ENCODE measurements around the gene APCDD1.

APCDD1 gene

DNA sequence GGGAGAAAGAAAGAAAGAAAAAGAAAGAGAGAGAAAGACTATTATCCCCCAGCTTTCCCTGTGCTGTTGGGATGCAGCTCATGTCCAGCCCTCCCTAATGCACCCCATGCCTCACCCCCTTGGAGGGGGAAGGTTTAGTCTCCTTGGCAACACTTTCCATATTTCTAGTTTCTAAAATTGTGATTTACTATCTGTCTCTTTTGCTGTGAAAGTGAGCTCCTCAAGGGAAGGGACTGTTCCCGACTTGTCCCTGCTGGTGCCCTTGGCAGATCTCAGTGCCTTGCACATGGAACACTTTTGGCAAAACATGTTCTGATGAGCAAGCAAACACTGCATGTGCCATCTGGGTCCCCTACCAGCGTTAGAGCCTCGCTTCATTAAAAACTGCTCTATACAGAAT lies 59.6 kb downstream of the APCDD1 start:
- no peak for TF ChIP-seq GATA2 (IDR thresholded peaks at IDR 0.05; ENCODE audit: low read depth, low read length)
- no peak for TF ChIP-seq GATA3 (IDR thresholded peaks at IDR 0.05; ENCODE audit: low read depth, low read length)

- no peak for TF ChIP-seq GATA3 (IDR thresholded peaks at IDR 0.05; ENCODE audit: low read depth, low read length)
- no peak for TF ChIP-seq GATA2 (IDR thresholded peaks at IDR 0.05; ENCODE audit: low read depth, low read length)
Observed at GRCh38 chr18:10514601-10515000, 60.2 kb downstream of the APCDD1 start.

- TF ChIP-seq GATA3 (IDR thresholded peaks at IDR 0.05; ENCODE audit: low read depth, low read length), result no peak
Observed at GRCh38 chr18:10515456-10515855, 61.0 kb downstream of the APCDD1 start.

GRCh38 chr18:10516078-10516477 lies 61.6 kb downstream of the APCDD1 start:
- no peak for TF ChIP-seq GATA2 (IDR thresholded peaks at IDR 0.05; ENCODE audit: low read depth, low read length)
- TF ChIP-seq GATA3 (IDR thresholded peaks at IDR 0.05; ENCODE audit: low read depth, low read length), result no peak

GRCh38 chr18:10518595-10519255 lies 64.3 kb downstream of the APCDD1 start:
- TF ChIP-seq GATA3 (IDR thresholded peaks at IDR 0.05; ENCODE audit: low read depth, low read length), result no peak
- TF ChIP-seq GATA2 (IDR thresholded peaks at IDR 0.05; ENCODE audit: low read depth, low read length), result no peak

DNA sequence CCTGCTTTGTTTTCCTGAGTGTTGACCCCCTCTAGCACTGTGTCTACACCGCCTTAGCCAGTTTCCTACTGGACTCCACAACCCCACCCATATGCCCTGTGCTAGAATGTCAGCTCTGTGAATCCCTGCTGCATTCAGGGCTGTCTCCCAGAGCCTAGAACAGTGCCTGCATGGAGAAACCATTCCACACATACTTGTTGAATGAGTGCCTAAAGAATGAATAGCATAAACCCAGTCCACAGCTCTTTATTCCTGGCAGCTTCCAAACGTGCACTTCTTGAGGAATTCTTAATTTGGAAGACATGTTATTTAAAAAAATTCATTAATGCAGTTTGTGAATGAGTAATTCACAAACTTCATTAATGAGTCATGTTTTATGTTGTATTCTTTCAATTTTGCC lies 64.9 kb downstream of the APCDD1 start:
- TF ChIP-seq GATA2 (IDR thresholded peaks at IDR 0.05; ENCODE audit: low read depth, low read length), result no peak
- no peak for TF ChIP-seq GATA3 (IDR thresholded peaks at IDR 0.05; ENCODE audit: low read depth, low read length)

GRCh38 chr18:10519999-10520935 lies 65.8 kb downstream of the APCDD1 start:
- TF ChIP-seq GATA3 (IDR thresholded peaks at IDR 0.05; ENCODE audit: low read depth, low read length) (no peak), GATA2 (IDR thresholded peaks at IDR 0.05; ENCODE audit: low read depth, low read length) (no peak)

DNA sequence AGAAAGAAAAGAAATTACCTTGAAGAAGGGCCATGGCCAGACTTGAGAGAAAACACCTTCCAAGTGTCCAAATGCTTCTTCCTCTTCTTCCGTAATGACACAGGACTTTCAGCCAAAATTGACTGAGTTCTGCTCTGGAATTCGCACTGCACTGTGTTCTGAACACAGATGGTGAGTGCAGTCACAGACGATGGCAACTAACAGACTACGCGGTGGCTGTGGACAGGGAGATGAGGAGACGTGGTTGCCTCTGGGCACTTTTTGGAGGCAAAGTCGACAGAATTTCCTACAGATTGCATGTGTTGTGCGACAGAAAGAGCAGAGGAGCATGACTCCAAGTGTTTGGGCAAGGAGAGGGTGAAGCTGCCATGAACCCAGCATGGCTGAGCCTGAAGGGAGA lies 67.1 kb downstream of the APCDD1 start:
- no peak for TF ChIP-seq GATA3 (IDR thresholded peaks at IDR 0.05; ENCODE audit: low read depth, low read length)
- no peak for TF ChIP-seq GATA2 (IDR thresholded peaks at IDR 0.05; ENCODE audit: low read depth, low read length)

DNA sequence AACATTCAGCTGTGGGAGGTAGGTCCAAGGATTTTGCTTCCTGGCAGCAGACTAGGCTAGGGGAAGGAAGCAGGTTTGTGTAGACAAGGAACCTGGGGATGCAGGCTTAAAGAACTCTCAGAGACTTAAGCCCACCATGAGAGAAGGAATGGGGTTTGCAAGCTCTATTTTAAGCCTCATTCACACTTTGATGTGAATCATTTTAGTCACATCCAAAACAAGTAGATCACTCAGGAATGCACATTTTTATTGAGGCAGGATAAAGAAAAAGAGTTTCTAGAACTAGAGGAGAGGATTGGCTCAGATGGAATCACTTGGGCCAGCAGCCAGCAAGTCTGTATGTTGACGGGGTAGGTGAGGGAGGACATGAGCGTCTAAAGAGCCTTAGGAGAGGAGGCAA lies 68.1 kb downstream of the APCDD1 start:
- TF ChIP-seq GATA2 (IDR thresholded peaks at IDR 0.05; ENCODE audit: low read depth, low read length), result no peak
- no peak for TF ChIP-seq GATA3 (IDR thresholded peaks at IDR 0.05; ENCODE audit: low read depth, low read length)

DNA sequence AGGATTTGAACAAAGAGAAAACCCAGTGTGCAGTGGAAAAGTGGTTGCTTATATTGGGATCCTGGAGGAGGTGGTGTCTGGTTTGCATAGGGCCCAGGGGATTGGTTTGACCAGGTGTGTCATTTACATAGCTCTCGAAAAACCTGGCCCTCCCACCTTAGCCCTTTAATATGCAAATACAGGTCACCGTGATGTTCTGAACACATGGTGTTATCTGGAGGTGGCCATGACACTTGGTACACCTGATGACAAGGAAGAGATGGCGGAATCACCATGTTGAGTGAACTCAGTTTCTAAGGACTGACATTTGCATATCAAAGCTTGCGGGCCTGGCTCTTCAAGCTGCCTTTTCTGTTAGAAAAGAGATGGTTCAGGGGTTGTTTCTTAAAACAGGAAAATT lies 69.1 kb downstream of the APCDD1 start:
- TF ChIP-seq GATA2 (IDR thresholded peaks at IDR 0.05; ENCODE audit: low read depth, low read length) (no peak), GATA3 (IDR thresholded peaks at IDR 0.05; ENCODE audit: low read depth, low read length) (no peak)

DNA sequence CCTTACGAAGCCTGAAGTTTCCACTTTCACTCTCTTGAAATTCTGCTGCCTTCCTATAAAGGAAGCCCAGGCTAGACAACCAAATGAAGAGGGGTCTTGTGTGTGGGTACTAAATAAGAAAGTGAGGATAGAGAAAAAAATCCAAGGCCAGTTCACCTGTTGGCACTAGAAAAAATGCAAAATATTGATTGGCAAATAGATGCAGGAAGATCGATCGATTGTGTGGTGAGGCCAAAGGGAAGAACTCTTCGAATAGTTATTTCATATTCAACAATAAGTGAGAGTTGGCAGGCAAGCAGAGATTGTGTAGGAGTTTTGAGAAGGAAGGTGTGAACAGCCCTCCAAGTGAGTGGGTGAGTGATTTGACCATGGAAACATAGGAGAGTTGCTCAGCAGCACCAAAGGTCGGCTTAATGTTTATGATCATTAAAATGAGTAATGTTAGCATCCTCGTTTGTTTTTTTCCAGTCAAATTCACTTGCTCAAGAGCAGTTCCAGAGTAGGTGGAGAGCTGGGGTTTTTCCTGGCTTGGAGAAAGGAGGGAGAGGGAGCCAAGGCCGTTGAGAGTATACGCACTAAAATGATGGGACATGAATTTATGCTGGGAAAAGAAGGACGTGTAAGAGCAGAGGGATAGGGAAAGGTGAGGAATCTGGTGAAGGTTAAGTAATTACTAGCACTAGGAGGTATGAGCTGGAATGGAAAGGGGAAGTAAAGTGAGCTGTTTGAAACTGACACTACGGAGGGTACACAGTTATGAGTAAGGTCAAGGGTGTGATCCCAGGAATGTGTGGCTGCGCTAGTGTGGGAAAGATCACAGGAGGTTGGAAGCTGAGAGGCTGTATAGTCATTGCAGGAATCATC lies 70.3 kb downstream of the APCDD1 start:
- TF ChIP-seq GATA3 (IDR thresholded peaks at IDR 0.05; ENCODE audit: low read depth, low read length), result no peak
- no peak for TF ChIP-seq GATA2 (IDR thresholded peaks at IDR 0.05; ENCODE audit: low read depth, low read length)

- TF ChIP-seq GATA3 (IDR thresholded peaks at IDR 0.05; ENCODE audit: low read depth, low read length) (no peak), GATA2 (IDR thresholded peaks at IDR 0.05; ENCODE audit: low read depth, low read length) (no peak)
Observed at GRCh38 chr18:10525371-10525691, 70.9 kb downstream of the APCDD1 start.

- TF ChIP-seq GATA2 (IDR thresholded peaks at IDR 0.05; ENCODE audit: low read depth, low read length) (no peak), GATA3 (IDR thresholded peaks at IDR 0.05; ENCODE audit: low read depth, low read length) (no peak)
Observed at GRCh38 chr18:10525697-10526560, 71.5 kb downstream of the APCDD1 start, which contains the start of gene NAPG. NAPG (plus strand) TSS chr18:10526027; CDS start chr18:10526103, 76 bp downstream.

Measured in SH-SY5Y (cell line).